DMS153 (cell line): ENCODE data around the gene OSTC.

Experiments
- DNase-seq: peaks from one replicate; lab custom pipeline; 2025; lab: John Stamatoyannopoulos, UW

The OSTC gene

DNA sequence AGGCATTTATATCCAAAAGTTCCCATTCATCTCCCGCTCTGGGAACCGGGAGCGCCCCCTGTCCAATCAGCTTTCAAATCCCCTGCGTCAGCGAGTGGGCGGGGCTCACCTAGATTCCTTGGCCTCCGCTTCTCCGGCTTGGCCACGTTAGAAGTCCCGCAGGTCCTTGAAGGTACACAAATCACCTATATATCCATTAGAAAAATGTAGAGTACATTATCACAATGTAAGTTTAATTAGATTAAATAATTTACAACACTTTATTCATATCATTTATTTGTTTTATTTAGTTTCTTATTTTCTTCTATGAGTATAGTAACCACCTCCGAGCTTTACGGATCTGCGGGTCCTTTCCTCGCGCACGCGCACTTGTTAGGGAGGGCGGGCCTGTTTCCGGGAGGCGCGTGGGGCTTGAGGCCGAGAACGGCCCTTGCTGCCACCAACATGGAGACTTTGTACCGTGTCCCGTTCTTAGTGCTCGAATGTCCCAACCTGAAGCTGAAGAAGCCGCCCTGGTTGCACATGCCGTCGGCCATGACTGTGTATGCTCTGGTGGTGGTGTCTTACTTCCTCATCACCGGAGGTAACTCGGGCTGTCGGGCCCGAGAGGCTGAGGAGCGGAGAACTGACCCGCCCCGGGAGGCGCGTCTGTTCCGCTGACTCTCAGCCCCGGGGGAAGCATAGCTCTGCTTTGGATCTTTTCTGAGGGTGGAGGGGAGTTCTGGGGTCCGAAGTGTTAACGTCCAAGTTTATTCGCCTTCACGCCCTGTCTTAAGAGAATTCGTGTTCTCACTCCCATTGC, at the start of gene OSTC:
OSTC (plus strand) TSS at position 388 of the 802 bp plus-strand sequence; CDS start at position 445, 57 bp downstream.
- peak; percentile 94 for DNase-seq

DNA sequence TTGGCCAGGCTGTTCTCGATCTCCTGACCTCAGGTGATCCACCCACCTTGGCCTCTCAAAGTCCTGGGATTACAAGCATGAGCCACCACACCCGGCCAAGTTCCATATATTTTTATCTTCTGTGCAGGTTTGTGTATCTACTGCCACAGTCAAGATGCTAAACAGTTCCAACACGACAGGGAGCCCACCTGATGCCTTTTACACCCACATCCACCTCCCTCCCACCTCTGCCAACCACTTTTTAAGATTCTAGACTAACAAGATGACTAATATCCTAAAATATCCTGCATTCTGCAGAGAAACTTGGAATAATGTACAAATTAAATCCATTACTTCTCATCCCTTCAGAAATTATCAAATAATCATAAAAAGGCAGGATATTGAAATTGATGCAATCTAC, 49.3 kb upstream of the OSTC start:
- no peak for DNase-seq

DNA sequence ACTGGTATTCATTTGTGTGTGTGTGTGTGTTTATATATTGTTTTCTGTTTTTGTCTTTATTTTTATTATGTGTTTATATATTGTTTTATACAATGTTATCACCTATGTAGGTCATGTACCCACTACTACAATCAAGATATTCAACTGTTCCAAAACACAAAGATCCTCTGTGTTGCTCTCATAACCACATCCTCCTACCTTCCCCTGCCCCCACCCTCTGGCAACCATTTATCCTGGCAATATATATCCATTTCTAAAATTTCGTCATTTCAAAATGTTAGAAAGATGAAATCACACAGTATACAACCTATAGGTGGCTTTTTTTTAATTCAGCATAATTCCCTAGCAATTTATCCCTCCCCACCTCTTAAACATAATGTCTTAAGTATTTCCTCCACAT, 48.9 kb upstream of the OSTC start:
- DNase-seq, result no peak

DNA sequence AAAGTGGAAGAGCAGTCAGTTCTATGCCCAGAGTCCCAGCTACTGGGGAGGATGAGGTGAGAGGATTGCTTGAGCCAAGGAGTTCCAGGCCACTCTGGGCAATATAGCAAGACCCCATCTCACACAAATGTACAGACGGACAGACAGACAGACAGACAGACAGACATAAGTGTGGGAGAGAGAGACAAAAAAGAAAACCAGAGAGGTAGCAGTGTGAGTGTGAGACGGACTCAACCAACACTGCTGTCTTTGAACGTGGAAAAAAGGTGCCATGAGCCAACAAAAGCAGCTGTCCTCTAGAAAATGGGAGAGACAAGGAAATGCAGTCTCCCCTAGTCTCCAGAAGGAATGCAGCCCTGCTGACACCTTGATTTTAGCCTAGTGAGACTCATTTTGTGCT, 48.2 kb upstream of the OSTC start:
- DNase-seq, result no peak

DNA sequence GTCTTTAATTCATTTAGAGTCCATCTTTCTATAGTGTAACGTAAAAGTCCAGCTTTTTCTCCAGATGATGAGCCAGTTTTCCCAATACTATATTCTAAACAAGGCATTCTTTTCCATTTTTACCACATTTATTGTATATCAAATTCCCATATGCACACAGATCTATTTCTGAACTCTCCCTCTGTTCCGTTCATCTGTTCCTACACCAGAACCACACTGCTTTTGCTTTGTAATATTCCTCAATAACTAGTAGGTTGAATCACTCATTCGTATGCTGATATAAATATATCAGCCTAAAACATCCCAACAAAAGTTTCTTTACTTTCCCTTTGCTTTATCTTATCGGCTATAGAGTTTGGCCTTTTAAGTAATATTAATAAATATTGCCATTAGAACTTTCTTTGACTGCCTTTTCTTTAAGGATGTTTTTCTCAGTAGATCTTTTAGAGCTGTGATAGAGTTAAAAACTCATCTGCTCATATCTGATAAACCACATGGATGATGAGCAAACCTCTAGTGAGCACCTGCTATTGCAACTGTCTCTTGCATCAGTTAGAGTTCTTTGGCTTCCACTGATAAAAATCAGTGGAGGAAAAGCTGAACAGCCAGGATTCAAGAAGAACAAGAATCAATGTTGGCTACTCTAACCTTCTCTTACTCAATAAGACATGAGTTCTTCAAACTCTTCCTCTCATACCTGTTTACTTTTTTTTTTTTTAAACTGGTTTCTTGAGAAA, 43.2 kb upstream of the OSTC start:
- no peak for DNase-seq

DNA sequence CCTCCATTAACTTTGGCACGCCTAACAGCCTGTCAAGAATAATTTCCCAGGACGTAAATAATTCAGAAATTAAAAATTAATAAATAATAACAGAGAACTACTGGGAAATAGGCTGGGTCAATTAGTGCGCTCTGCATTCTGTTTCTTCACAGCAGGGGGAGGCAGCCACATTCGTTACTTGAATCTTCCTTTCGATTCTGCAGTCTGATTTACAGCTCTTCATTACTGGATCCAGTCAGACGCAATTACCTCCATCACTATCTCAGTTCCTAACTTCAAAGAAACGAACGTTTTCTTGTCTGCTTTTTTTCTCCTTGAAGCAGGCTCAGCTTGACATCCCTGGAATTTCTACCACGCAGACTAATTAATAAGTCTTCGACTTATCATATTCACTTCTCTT, 39.0 kb upstream of the OSTC start:
- DNase-seq, result no peak

DNA sequence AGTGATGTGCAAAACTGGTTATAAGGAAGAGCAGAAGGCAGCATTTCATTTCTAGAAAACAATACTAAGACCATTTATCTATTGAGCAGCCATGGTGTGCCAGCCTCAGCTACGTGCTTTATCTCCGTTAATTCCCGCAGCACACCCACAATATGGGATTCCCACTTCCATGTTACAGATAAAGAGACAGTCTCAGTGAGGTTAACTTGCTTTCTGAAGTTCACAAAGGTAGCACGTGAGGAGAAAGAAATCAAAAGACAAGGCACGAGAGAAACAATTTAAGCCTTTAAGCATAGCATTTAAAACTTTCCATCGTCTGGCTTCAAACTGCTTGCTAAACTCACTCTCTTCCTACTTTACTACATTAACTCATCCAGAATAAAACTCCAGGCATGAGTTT, 38.0 kb upstream of the OSTC start:
- DNase-seq, result no peak

DNA sequence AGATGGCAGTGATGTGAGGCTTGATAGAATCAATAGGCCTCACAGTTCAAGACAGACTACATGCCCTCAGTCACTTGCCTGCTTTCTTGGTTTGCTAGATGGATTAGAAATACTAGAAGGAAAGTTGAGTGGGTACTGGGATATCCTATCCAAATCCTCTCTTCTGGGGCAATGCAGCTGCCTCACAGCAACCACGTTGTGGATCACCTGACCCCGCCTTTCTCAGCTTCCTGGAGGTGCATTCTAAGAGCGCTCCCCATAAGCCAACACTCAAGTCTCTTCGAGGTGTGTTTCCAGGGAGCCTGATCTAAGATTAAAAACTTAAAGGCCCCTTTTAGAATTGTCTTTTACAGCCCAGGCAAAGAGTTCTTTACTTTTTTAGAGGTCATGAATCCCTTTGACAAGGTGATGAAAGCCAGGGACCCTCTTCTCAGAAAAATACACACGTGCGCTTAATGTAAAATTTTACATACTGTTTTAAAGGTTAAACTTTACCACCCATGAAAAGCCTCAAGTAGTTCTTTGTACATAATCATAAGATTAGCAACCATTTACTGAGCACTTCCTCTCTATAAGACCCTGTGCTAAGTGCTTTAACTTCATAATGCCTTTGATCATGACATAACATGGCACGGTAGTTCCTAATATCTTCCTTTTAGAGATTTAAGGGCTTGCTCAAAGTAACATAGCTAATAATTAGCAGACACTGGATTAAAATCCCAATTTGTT, 30.9 kb upstream of the OSTC start:
- no peak for DNase-seq

DNA sequence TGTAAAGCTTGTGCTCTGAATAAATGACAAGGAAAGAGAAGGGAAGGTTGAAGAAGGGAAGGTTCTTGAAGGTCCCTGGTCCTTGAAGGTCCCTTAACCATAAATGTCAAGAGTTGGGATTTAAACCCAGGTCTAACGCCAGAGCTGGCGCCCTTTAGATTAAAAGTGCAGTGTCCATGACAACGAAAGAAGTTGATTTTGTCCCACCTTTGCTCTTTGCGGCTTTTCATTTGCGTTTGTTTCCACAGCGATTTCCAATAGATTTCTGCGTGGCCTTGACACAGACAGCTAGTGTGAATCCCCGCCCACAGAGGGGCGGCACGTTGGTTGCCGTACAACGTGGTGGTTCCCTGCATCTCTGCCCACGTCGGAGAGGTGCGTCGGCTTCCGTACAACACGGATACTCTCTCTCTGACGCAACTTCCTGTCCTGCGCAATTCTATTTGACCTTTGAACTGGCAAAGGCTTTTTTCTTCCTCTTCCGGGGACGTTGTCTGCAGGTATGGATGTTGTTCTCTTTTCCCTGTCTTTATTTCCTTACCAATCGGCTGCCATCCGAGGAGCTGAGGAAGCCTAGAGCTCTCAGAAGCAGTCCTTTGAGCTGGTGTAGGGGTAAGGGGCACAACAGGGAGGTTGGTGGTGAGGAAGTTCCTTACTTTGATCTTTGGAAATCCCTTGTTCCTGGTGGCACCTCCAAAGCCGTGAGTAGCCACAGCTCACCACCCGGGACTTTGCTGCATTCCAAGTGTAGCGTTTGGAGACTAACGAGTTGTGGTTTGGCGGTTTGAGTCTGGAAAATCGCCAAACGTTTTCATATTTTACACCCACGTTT, 30.1 kb upstream of the OSTC start, which contains the start of gene RPL34:
RPL34 (plus strand) TSS at position 476 of the 832 bp plus-strand sequence. CDS start 1,384 bp downstream, outside the sequence.
- peak; percentile 96 for DNase-seq

DNA sequence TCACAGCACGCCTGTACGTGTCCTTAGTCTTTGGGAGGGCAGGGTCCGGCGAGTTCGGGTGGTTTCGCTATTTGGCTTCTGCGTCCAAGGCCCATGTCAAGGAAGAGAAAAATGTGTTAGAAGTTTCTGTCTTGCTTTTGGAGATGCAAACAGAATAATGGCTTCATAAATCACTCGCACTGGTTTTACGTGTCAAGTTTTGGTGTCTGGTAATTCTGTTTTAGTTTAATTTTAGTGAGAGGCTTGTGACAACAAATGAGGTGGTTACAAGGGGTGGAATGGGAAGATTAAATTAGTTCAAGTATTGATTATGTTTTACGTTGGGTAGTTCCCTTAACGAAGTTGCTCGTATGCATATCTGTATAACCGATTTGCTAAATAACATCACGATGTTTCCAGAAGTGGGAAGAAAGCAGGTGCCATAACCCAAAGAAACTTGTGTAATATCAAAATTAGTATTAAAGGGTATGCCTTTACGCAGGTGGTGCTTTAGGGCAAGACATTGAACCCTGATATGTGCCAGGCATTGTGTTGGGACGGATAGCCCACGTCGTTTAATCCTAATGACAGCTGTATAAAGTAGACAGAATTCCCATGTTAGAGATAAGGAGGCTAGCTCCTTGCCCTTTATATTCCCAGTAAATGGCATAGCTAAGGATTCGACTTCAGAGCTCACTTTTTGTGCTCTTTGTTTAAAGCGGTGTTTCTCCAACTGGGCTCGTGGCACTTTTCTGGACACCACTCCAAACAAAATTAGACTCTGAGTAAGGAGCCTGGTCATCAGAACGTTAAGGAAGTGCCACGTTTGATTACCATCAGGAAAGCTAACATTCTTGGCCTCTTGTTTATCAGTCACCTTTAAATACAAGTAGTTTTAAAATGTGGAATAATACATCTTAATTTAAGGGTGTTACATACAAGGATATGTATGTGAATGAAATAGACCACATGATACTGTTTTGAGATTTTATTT, 29.2 kb upstream of the OSTC start:
- no peak for DNase-seq

DNA sequence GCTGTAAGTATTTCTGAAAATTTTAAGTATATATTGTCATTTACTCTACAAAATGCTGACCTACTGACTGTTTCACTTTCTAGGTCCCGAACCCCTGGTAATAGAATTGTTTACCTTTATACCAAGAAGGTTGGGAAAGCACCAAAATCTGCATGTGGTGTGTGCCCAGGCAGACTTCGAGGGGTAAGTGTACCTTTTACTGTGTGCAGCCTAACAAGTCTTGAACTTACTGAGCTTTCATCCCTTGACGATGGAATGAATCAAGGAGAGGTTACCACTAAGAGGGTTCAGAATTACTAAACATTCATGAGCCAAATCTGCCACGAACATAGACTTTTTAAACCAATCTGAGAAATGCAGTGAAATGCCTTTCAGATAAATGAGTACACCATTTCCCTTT, 28.4 kb upstream of the OSTC start:
- no peak for DNase-seq

DNA sequence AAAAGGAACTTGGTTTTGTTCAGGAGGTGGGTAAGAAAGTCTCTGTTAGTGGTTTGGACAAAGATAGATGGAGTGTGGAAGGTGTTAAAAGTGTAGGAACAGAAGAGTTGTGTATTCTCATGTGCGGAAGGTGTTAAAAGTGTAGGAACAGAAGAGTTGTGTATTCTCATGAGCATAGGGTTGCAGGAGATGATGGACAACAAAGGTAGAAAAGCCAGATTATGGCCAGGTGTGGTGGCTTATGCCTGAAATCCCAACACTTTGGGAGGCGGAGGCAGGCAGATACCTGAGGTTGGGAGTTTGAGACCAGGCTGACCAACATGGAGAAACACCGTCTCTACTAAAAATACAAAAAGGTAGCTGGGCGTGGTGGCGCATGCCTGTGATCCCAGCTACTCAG, 27.6 kb upstream of the OSTC start:
- DNase-seq, result no peak

DNA sequence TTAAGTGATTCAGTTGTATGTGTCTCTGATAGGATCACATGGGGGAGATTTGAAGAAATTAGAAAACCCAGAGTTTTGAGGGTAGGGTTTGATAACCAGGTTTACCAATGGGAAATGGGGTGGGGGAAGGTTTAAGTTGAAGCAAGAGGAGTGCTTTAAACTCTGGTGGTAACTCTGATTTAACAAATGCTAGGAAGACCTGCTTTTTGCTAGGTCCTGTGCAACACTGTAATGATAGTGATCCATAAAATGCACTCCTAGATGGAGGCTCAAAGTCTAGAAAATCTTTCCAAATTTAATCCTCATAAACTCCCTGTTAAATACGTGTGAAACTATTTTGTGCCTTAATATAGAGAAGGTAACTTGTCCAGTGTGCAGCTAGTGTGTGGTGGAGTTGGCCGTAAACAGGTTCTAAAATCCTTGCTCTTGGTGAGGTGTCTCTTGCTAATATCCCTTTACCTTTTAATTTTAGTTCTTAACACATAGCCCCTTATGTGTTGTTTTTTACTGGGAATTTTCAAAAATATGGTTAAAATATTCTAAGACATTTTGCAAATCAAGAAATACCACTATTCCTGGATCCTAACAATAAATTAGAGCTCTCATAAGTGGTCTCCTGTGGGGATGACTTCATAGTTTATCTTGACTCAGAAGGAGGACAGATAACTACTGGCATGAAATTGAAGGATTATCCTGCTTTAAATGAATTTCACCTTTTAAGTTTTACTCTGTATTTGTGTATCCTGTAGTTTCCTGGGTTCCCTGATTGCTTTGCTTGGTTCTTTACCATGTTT, 25.9 kb upstream of the OSTC start:
- DNase-seq, result no peak

DNA sequence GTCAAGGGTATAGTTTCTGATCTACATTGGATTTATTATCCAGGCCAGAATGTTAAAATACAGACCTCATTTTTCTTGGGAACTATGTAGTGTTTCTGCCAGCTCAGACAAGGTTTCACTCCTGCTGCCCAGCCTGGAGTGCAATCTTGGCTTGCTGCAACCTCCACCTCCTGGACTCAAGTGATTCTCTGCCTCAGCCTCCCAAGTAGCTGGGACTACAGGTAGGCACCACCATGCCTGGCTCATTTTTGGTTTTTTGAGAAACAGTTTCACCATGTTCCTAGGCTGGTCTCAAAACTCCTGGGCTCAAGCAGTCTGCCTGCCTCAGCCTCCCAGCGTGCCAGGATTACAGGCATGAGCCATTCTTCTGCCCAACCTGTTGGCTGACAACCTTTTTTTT, 24.3 kb upstream of the OSTC start:
- no peak for DNase-seq

DNA sequence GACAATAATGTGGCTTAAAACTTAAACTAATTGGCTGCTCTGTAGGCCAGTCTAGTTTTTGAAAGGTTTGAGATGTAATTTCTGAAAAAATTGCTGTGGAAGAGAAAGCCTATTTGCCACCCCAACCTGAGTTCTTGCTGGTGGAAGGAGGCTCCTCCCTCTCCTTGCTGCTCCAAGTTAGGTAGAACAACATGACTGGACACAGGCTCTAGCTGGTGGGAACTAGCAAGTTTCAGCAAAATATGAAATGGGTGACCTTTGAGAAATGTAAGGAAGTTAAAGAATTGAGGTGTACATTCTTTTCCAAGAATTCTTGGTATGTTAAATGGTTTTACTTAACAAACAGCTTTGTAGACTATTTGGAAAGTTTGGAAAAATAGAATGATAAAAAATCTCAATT, 22.0 kb upstream of the OSTC start:
- no peak for DNase-seq

DNA sequence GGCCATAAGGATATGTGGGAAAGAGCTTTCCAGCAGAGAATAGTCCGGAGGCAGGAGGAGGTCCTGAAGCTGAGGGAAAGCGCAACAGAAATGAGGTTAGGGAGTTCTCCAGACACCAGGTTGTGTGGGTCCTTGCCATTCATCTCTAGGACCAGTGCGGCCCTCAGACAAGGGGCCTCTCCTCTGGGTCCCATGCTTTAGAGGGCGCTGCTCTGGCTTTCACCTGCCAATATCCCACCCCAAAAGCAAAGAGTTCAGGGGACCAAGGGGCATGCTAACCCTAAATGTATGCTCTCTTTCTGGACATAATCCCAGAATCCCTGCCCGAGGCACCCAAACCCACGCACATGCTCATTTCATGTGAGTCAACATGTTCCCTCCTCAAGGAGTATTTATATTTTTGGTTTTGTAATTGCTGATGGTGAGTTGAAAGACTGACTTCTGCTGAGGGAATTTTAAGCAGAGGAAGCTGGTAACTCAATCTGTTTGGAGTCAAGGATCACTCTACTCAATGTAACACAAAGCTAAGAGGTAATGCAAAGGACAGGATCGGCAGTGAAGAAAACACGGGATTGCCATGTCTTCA, 15.2 kb upstream of the OSTC start:
- no peak for DNase-seq

DNA sequence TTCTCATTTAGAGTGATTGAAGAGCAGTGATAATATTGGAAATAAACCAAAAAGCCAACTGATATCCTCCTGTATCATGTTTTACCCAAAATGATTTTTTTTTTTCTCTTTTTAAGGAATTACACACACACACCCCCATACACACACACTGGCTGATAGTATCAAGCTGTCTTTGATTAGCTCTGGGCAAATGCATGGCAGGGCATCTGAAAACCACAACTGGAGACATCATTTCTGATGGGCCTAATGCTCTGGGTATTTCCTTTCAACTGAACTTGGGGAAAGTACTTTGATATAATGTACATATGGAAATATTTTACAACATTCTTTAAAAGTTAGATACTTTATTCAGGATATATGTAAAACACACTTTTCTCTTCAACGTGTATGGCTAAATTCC, 14.2 kb upstream of the OSTC start:
- DNase-seq, result no peak

DNA sequence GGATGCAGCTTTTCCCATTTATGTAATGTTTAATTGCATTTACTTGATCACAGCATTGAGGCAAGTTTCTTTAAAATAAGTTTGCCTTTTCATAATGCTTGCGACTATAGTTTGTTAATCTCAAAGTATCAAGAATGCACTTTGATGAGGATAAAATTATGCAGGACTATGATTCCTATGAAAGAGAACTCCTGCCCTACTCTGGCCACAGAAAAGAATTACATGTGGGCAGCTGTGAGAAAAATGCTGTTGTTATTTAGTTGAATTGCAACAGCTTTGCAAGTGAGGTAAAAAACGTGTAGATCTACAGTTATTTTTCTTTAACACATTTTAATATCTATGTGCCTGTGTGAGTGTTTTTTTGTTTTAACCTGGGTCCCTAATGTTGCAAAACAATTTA, 12.5 kb upstream of the OSTC start:
- DNase-seq, result no peak

DNA sequence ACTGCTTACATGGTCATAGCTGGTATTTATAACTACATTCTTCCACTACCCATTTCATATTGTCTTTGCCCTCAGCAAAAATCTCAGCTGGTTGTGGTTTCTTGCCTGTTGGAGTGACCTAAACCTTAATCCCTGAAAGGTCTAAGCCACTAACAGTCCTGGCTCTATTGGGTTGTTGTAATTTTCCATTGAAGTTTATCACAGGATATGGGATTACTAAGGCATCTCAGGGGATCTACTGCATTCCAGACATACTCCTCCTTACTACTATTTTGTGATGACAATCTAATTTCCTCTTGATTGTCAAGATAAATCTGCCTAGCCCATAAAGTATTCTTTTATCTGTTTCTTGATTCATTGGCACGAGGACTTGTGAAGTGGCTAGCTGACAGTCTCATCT, 6.2 kb upstream of the OSTC start:
- no peak for DNase-seq
